Small intestine (tissue), 7 donors: ENCODE measurements around the gene TLNRD1. TPM values are rescaled to one million over a fixed set of nuclear protein-coding genes. Genes with fewer than 3 reads are reported as not detected.

ENCODE experiments used
- DNase-seq, 2 donors: peaks; one replicate each; pipeline versions ENCODE4 v3.0.0 to v3.0.0-alpha.2; 2013
- FAIRE-seq: peaks from 2 replicates; lab custom pipeline; 2012; peaks lifted over from hg19 to GRCh38; lab: Jason Lieb, UNC
- H3K27ac ChIP-seq, 3 donors: one replicate each; pipeline ENCODE4 v1.5.1; 2013; ENCODE audit warnings: low read length in 2 of 3, mild to moderate bottlenecking in 2 of 3, control low read depth in 1 of 3, inconsistent platforms in 1 of 3, low read depth in 1 of 3, moderate library complexity in 1 of 3
- H3K27me3 ChIP-seq, 3 donors: one replicate each; pipeline ENCODE4 v1.6.1; 2013; ENCODE audit warnings: low read length in 3 of 3, inconsistent platforms in 1 of 3; ENCODE audit not compliant: control insufficient read depth in 3 of 3, insufficient read depth in 3 of 3
- H3K36me3 ChIP-seq, 3 donors: one replicate each; pipeline ENCODE4 v1.6.1; 2013; ENCODE audit warnings: low read length in 3 of 3, inconsistent platforms in 1 of 3, low read depth in 1 of 3, mild to moderate bottlenecking in 1 of 3, moderate library complexity in 1 of 3; ENCODE audit not compliant: control insufficient read depth in 3 of 3, insufficient read depth in 2 of 3
- H3K4me1 ChIP-seq, 3 donors: one replicate each; pipeline ENCODE4 v1.6.1; 2013; ENCODE audit warnings: low read length in 2 of 3, inconsistent platforms in 1 of 3, low read depth in 1 of 3, mild to moderate bottlenecking in 1 of 3, moderate library complexity in 1 of 3; ENCODE audit not compliant: control insufficient read depth in 3 of 3, insufficient read depth in 2 of 3
- H3K4me3 ChIP-seq, 3 donors: one replicate each; pipeline ENCODE4 v1.5.1; 2013; ENCODE audit warnings: low read length in 3 of 3, control low read depth in 1 of 3, inconsistent platforms in 1 of 3, low read depth in 1 of 3, mild to moderate bottlenecking in 1 of 3, moderate library complexity in 1 of 3
- H3K9me3 ChIP-seq, 2 donors: one replicate each; pipeline ENCODE4 v1.6.1; 2013; ENCODE audit warnings: low read depth in 1 of 2, low read length in 1 of 2; ENCODE audit not compliant: control insufficient read depth in 2 of 2, insufficient read depth in 1 of 2
- WGBS, 3 donors: extraction: QIAGEN DNeasy Blood & Tissue Kit; methylation state at CpG; one replicate each; pipeline ENCODE4 v1.1.7; 2013; 5-methylcytosine and 5-hydroxymethylcytosine counted together
- polyA plus RNA-seq, 4 donors: library from polyadenylated mRNA; stranded (reverse) in 3 of 4; unstranded in 1 of 4; fragments of 200-250 nt in 3 of 4; fragments of 120-200 nt in 1 of 4; gene quantifications; one replicate each; pipeline versions ENCODE4 v1.2.1 to v1.2.3, GENCODE V29; 2013
- donor health status: healthy with polysubstance abuse.
- donor health status: control.
- donor health status: control.
- donor health status: Bipolar disorder and iron deficiency.
- donor health status: healthy.

TLNRD1 gene
- polyA plus RNA-seq, 4 donors = 4.9 to 11.9 (median 6.9) TPM

DNA sequence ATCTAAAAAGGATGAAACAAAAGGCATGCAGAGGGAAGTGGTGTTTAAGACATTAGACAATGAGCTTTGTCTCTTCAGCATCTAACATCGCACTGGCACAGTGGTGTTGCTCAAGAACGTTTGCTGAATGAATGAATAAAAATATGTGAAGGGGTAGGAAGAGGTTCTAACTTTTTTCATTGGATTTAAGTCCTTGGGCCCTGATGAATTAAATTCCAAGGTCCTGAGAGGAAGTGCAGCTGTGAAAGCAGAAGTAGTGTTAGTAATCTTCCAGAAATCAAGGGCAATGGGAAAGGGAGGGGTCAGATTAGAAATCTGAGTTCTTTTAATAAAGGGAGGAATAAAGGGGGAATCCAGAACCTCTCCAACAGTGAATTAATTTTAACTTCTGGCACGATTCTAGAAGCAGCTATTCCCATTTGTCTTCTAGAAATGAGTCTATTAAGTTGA, 29.6 kb downstream of the TLNRD1 start:
- Histone ChIP-seq H3K36me3 (no peaks in the 10 kb centered on the region), H3K4me1 (no peaks in the 10 kb centered on the region), H3K27me3 (no peaks in the 10 kb centered on the region), H3K27ac (no peak overlapping the region), H3K9me3 (no peaks in the 10 kb centered on the region), H3K4me3 (no peak overlapping the region)
- no peak for FAIRE-seq
- WGBS, 3 donors = 62 to 83% (median 67%) methylated on average over 3 of the region's 3 CpGs
- DNase-seq = no peak

DNA sequence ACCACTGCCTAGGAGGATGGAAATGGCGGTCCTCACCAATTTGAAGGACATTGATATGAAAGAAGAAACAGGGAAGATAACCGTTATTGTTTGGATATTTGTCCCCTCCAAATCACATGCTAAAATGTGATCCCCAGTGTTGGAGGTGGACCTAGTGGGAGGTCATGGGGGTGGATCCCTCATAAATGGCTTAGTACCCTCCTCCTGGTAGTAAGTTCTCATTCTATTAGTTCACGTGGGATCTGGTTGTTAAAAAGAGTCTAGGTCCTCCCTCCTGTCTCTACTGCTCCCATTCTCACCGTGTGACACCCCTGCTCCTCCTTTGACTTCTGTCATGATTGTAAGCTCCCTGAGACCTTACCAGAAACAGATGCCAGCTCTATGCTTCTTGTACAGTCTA, 30.5 kb downstream of the TLNRD1 start:
- no peaks in the 10 kb centered on the region for H3K9me3 ChIP-seq
- no peak overlapping the region for H3K27ac ChIP-seq
- FAIRE-seq (no peak), DNase-seq (no peak)
- H3K27me3 ChIP-seq = no peaks in the 10 kb centered on the region
- no peaks in the 10 kb centered on the region for H3K36me3 ChIP-seq
- 87 to 96% (median 93%) methylated on average over 4 of the region's 4 CpGs for WGBS, 3 donors
- no peak overlapping the region for H3K4me3 ChIP-seq
- no peaks in the 10 kb centered on the region for H3K4me1 ChIP-seq

DNA sequence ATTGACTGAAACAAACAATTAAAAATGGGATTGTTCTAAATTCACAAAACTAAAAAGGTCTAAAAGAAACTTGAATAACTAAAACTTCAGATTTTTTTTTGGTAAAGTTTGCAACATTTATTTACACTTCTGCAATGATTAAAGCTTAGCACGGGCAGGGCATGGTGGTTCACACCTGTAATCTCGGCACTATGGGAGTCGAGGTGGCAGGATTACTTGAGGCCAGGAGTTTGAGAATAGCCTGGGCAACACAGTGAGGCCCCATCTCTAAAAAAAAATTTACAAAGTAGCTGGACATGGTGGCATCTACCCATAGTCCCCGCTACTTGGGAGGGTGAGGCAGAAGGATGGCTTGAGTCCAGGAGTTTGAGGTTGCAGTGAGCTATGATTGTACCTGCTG, 31.6 kb downstream of the TLNRD1 start:
- Histone ChIP-seq H3K27me3 (no peaks in the 10 kb centered on the region), H3K4me1 (no peaks in the 10 kb centered on the region), H3K9me3 (no peaks in the 10 kb centered on the region), H3K4me3 (no peak overlapping the region), H3K27ac (no peak overlapping the region), H3K36me3 (no peaks in the 10 kb centered on the region)
- 25 to 63% (median 39%) methylated on average over 4 of the region's 4 CpGs for WGBS, 3 donors
- no peak for DNase-seq
- no peak for FAIRE-seq

DNA sequence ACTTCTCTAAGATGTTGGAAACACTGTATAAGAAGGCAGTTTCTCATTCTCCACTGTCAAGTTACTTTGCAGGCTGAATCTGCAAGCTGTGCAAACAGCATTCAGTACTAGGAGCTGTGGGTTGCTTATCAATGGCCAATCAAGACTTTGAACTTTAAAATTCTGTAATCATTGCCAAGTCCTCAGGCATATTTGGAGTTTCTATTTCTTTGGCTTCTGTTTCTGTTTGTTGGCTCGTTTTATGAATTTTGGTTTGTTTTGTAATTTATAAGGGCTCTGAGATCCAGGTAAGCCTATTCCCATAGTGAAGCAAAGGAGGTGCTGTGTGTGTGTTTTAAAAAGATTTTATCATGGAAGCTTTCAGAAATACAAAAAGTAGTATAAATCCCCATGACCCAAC, 32.1 kb downstream of the TLNRD1 start:
- H3K4me1 ChIP-seq = no peaks in the 10 kb centered on the region
- no peaks in the 10 kb centered on the region for H3K36me3 ChIP-seq
- no peaks in the 10 kb centered on the region for H3K27me3 ChIP-seq
- H3K27ac ChIP-seq = no peak overlapping the region
- DNase-seq = peak in 1 of 2 donors; percentile 42
- H3K4me3 ChIP-seq = no peak overlapping the region
- 4 to 24% (median 13%) methylated on average over 1 of the region's 1 CpG for WGBS, 3 donors
- no peak for FAIRE-seq
- H3K9me3 ChIP-seq = no peaks in the 10 kb centered on the region

DNA sequence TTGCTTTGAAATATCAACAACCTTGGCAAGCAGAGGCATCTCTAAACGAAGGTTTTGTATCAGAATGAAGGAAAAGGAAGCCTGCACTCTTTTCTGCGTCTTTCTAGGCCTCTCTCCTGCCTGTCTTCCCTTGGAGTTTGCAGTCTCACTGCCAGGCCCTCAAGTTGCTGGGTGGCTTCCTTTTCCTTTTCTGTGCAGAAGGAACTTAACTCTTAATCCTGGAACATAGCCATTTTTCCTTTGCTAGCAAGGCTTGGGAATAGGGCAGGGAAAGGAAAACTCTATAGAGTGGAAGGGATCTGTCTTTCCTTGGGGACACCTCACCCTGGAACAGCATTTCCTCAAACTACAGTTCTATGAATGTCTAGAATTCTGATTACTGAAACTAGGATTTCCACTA, 32.8 kb downstream of the TLNRD1 start:
- no peak for DNase-seq
- Histone ChIP-seq H3K4me3 (no peak overlapping the region), H3K4me1 (peaks cover 0 to 5% (median 0%) of the 10 kb centered on the region in 3 donors), H3K9me3 (no peaks in the 10 kb centered on the region), H3K27me3 (no peaks in the 10 kb centered on the region), H3K36me3 (no peaks in the 10 kb centered on the region), H3K27ac (no peak overlapping the region)
- WGBS, 3 donors = 32 to 37% (median 37%) methylated on average over 2 of the region's 2 CpGs
- FAIRE-seq = no peak

DNA sequence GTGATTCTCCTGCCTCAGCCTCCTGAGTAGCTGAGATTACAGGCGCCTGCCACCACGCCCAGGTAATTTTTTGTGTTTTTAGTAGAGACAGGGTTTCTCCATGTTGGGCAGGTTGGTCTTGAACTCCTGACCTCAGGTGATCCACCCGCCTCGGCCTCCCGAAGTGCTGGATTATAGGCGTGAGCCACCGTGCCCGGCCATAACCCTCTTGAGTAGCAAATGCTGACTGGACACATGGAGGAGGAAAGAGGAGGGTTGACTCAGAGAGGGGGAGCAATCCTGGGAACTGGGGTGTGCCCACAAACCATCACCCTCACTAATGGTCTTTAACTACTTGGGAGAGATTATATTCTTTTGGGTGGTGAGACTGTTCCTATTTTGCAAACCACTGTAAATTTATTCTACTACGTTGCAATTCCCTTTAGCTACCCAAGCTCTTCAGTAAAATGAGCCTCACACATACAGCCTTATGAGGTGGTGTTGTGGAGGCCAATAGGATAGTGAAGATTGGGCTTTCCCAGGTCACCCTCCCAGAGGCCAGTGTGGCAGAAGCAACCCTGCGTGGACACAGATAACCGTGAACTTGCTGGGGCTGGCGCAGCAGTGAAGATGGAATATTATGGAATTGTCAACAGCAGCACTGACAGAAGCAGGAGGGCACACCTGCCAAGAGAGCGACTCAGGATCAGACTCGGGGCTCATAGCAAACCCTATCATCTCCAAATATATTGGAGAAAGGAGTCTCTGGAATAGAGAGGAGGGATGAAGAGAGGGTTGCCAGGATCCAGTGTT, 37.4 kb downstream of the TLNRD1 start:
- FAIRE-seq (no peak), DNase-seq (no peak)
- H3K9me3 ChIP-seq = no peaks in the 10 kb centered on the region
- H3K4me1 ChIP-seq = peaks cover 0 to 15% (median 0%) of the 10 kb centered on the region in 3 donors
- H3K36me3 ChIP-seq = no peaks in the 10 kb centered on the region
- 70 to 90% (median 78%) methylated on average over 14 of the region's 14 CpGs for WGBS, 3 donors
- no peak overlapping the region for H3K4me3 ChIP-seq
- H3K27me3 ChIP-seq = no peaks in the 10 kb centered on the region
- peak overlapping the region in 1 of 3 donors; percentile 29 for H3K27ac ChIP-seq

DNA sequence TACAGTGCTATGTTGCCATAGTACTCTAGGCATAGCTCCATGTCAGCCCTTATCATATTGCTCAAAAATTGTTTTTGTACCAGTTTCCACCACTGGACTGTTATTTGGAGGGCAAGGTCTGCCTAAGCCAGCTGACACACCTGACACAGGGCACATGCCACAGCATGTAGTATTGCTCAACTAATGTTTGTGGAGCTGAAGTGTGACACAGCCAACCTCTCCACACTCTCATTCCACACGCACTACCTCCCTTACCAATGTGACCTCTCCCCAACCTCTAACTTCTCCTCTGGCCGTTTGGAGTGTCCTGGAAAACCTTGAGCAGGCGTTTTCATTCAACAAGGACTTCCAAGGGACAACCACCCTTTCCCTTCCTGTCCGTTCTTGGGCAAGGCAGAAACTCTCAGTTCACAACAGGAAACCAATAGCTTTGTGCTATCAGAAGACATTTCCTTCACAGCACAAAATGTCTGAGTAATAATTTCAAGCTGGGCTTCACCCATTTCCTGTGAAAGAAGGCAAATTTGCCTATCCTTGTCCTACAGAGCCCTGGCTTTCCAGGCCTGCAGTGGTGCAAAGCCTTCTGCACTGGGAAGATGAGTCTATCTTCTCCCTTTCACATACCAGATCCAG, 38.4 kb downstream of the TLNRD1 start:
- peak overlapping the region in 1 of 3 donors; percentile 23 for H3K27ac ChIP-seq
- DNase-seq (peak; percentile 28 to 70), FAIRE-seq (no peak)

DNA sequence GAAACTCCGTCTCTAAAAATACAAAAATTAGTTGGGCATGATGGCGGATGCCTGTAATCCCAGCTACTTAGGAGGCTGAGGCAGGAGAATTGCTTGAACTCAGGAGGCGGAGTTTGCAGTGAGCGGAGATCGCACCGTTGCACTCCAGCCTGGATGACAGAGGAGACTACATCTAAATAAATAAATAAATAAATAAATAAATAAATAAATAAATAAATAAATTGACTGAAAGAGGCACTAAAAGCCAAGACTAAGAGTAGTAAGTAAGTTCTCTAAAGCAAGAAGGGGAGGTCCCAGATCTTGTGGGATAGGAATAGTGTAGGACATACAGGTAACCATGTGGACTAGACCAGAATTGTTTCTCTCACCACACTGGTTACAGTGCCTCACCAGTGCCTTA, 40.0 kb downstream of the TLNRD1 start:
- no peak overlapping the region for H3K4me3 ChIP-seq
- H3K9me3 ChIP-seq = no peaks in the 10 kb centered on the region
- WGBS, 3 donors = 85 to 96% (median 89%) methylated on average over 6 of the region's 6 CpGs
- H3K27me3 ChIP-seq = no peaks in the 10 kb centered on the region
- H3K36me3 ChIP-seq = no peaks in the 10 kb centered on the region
- H3K4me1 ChIP-seq = peaks cover 0 to 15% (median 0%) of the 10 kb centered on the region in 3 donors
- DNase-seq = no peak
- no peak overlapping the region for H3K27ac ChIP-seq
- FAIRE-seq = no peak

More for the DNA sequence above, 38.4 kb downstream of the TLNRD1 start:
- no peak overlapping the region for H3K4me3 ChIP-seq
- 10 to 41% (median 16%) methylated on average over 4 of the region's 4 CpGs for WGBS, 3 donors
- peaks cover 0 to 15% (median 0%) of the 10 kb centered on the region in 3 donors for H3K4me1 ChIP-seq
- H3K36me3 ChIP-seq = no peaks in the 10 kb centered on the region
- no peaks in the 10 kb centered on the region for H3K27me3 ChIP-seq
- H3K9me3 ChIP-seq = no peaks in the 10 kb centered on the region
